Kidney (tissue), 14 donors: ENCODE measurements around the gene GLB1L2. TPM values are rescaled to one million over a fixed set of nuclear protein-coding genes. Genes with fewer than 3 reads are reported as not detected.
A peak's percentile ranks its signal among the peaks of the same experiment; 100 is the strongest.

ENCODE experiments used
- DNase-seq, 5 donors: peaks; one replicate each; pipeline ENCODE4 v3.0.0-alpha.2; 2013 to 2020
- FAIRE-seq: peaks from 2 replicates; lab custom pipeline; 2012; peaks lifted over from hg19 to GRCh38; lab: Jason Lieb, UNC
- H3K27ac ChIP-seq, 2 donors: one replicate each; pipeline ENCODE4 v1.7.0; 2013; ENCODE audit warnings: low read depth in 2 of 2, low read length in 2 of 2, inconsistent platforms in 1 of 2
- H3K27me3 ChIP-seq: one replicate; pipeline ENCODE4 v1.7.1; 2013; ENCODE audit warnings: low read length, inconsistent platforms; ENCODE audit not compliant: control insufficient read depth, insufficient read depth
- H3K36me3 ChIP-seq, 3 donors: one replicate each; pipeline versions ENCODE4 v1.7.0 to v1.7.1; 2013; ENCODE audit warnings: low read length in 3 of 3, control low read depth in 1 of 3, inconsistent platforms in 1 of 3; ENCODE audit not compliant: insufficient read depth in 3 of 3, control insufficient read depth in 2 of 3
- H3K4me1 ChIP-seq, 3 donors: one replicate each; pipeline versions ENCODE4 v1.7.0 to v1.7.1; 2013; ENCODE audit warnings: low read length in 3 of 3, inconsistent platforms in 1 of 3, low read depth in 1 of 3; ENCODE audit not compliant: control insufficient read depth in 2 of 3, insufficient read depth in 2 of 3
- H3K4me3 ChIP-seq, 3 donors: one replicate each; pipeline versions ENCODE4 v1.7.0 to v1.8.1; 2013; ENCODE audit warnings: low read length in 3 of 3, control low read depth in 1 of 3, inconsistent platforms in 1 of 3
- H3K9ac ChIP-seq, 3 donors: one replicate each; pipeline versions ENCODE4 v1.7.0 to v1.7.1; 2013; ENCODE audit warnings: low read length in 3 of 3, control low read depth in 1 of 3, inconsistent platforms in 1 of 3
- H3K9me3 ChIP-seq, 3 donors: one replicate each; pipeline versions ENCODE4 v1.7.0 to v1.7.1; 2013; ENCODE audit warnings: low read length in 3 of 3, control low read depth in 1 of 3, inconsistent platforms in 1 of 3; ENCODE audit not compliant: control insufficient read depth in 2 of 3, insufficient read depth in 1 of 3
- intact Hi-C: fragments of 100-400 bp; cut with DNase I; formaldehyde crosslinking; loops from one replicate; pipeline ENCODE4 v1.11.1; 2022
- polyA plus RNA-seq: library from polyadenylated mRNA; stranded (reverse); fragments of 350-450 nt; fragmentation: Illumina TruSeq; extraction: RNeasy Lipid Tissue Mini Kit (QIAGEN cat#74804); gene quantifications from one replicate; pipeline ENCODE4 v1.2.3, GENCODE V29; 2014; ENCODE audit warnings: low read depth, low replicate concordance; ENCODE audit not compliant: insufficient read depth
- total RNA-seq: library from RNA; stranded (reverse); fragmentation: NEBNext Ultra II Directional; extraction: Animal tissue kit (Norgen Biotek cat#: 25700); gene quantifications from one replicate; pipeline ENCODE4 v1.2.1, GENCODE V29; 2021
- TF ChIP-seq, protein P1 (sequence below): IDR thresholded peaks from 3 replicates; pipeline ENCODE4 v1.5.1; 2012; ENCODE audit warnings: mild to moderate bottlenecking, moderate library complexity, borderline replicate concordance; ENCODE audit not compliant: insufficient read depth; ENCODE audit errors: extremely low read depth
- donor health status: control.
- donor health status: control.
- donor health status: control.
- donor health status: control.
- donor health status: control.
- donor health status: DM: yes; HTN: yes; CAD: no.
- donor health status: Normal renal cell carcinoma (clear cell type).

GLB1L2 gene
- total and polyA plus RNA-seq, 2 donors from 2014 or later, result 10.0 to 26.1 TPM

DNA sequence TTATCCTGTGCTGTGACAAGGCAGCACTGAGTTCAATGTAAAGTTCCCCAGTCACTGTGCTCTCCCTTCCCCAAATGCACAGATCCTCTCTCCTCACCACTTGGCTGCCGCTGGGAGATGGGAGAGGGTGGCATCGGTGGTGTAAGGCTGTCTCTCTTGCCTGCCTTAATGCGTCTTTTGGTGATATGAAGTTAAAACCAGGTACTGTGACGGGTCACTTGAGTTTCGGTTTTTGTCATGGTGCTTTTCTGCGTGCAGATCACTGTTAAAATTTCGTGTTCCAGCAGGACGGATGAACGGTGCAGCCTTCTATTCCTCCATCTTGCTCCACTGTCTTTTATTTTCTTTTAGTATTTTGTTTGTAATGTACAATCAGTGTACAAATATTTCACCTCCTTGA, 18.6 kb downstream of the GLB1L2 start:
- TF ChIP-seq, protein P1, sequence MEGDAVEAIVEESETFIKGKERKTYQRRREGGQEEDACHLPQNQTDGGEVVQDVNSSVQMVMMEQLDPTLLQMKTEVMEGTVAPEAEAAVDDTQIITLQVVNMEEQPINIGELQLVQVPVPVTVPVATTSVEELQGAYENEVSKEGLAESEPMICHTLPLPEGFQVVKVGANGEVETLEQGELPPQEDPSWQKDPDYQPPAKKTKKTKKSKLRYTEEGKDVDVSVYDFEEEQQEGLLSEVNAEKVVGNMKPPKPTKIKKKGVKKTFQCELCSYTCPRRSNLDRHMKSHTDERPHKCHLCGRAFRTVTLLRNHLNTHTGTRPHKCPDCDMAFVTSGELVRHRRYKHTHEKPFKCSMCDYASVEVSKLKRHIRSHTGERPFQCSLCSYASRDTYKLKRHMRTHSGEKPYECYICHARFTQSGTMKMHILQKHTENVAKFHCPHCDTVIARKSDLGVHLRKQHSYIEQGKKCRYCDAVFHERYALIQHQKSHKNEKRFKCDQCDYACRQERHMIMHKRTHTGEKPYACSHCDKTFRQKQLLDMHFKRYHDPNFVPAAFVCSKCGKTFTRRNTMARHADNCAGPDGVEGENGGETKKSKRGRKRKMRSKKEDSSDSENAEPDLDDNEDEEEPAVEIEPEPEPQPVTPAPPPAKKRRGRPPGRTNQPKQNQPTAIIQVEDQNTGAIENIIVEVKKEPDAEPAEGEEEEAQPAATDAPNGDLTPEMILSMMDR, result no peak
- FAIRE-seq, result no peak
- Histone ChIP-seq H3K4me1 (no peaks in the 10 kb centered on the region), H3K27ac (no peak overlapping the region), H3K9me3 (no peaks in the 10 kb centered on the region), H3K9ac (no peak overlapping the region), H3K36me3 (no peaks in the 10 kb centered on the region), H3K4me3 (no peak overlapping the region), H3K27me3 (no peaks in the 10 kb centered on the region)
- intact Hi-C loops, result no loop called here
- DNase-seq, result peak in 1 of 5 donors; percentile 7

- H3K36me3 ChIP-seq, result no peaks in the 10 kb centered on the region
- H3K4me1 ChIP-seq, result no peaks in the 10 kb centered on the region
- no peaks in the 10 kb centered on the region for H3K9me3 ChIP-seq
- no peak for DNase-seq
- no peaks in the 10 kb centered on the region for H3K27me3 ChIP-seq
- no peak overlapping the region for H3K4me3 ChIP-seq
- TF ChIP-seq, protein P1, result no peak
- no peak for FAIRE-seq
- intact Hi-C loops, result no loop called here
- H3K27ac ChIP-seq, result no peak overlapping the region
- no peak overlapping the region for H3K9ac ChIP-seq
Measured at GRCh38 chr11:134352111-134352510, 20.3 kb downstream of the GLB1L2 start.

- no peak overlapping the region for H3K9ac ChIP-seq
Measured at GRCh38 chr11:134355136-134355535, 23.3 kb downstream of the GLB1L2 start.

GRCh38 chr11:134355656-134356055, 23.9 kb downstream of the GLB1L2 start:
- no peak overlapping the region for H3K4me3 ChIP-seq
- no peak overlapping the region for H3K27ac ChIP-seq
- no peaks in the 10 kb centered on the region for H3K27me3 ChIP-seq
- H3K36me3 ChIP-seq, result no peaks in the 10 kb centered on the region
- no peaks in the 10 kb centered on the region for H3K4me1 ChIP-seq
- H3K9me3 ChIP-seq, result no peaks in the 10 kb centered on the region
- intact Hi-C loops, result no loop called here
- H3K9ac ChIP-seq, result no peak overlapping the region
- TF ChIP-seq, protein P1, result no peak
- no peak for FAIRE-seq
- DNase-seq, result peak in 1 of 5 donors; percentile 2

More at GRCh38 chr11:134355136-134355535, 23.3 kb downstream of the GLB1L2 start:
- DNase-seq, result no peak
- intact Hi-C loops, result no loop called here
- Histone ChIP-seq H3K27me3 (no peaks in the 10 kb centered on the region), H3K4me3 (no peak overlapping the region), H3K9me3 (no peaks in the 10 kb centered on the region), H3K27ac (no peak overlapping the region), H3K4me1 (no peaks in the 10 kb centered on the region), H3K36me3 (no peaks in the 10 kb centered on the region)
- TF ChIP-seq, protein P1, result no peak
- no peak for FAIRE-seq
